Measurements from ENCODE around the gene C18orf63.

Gene C18orf63

DNA sequence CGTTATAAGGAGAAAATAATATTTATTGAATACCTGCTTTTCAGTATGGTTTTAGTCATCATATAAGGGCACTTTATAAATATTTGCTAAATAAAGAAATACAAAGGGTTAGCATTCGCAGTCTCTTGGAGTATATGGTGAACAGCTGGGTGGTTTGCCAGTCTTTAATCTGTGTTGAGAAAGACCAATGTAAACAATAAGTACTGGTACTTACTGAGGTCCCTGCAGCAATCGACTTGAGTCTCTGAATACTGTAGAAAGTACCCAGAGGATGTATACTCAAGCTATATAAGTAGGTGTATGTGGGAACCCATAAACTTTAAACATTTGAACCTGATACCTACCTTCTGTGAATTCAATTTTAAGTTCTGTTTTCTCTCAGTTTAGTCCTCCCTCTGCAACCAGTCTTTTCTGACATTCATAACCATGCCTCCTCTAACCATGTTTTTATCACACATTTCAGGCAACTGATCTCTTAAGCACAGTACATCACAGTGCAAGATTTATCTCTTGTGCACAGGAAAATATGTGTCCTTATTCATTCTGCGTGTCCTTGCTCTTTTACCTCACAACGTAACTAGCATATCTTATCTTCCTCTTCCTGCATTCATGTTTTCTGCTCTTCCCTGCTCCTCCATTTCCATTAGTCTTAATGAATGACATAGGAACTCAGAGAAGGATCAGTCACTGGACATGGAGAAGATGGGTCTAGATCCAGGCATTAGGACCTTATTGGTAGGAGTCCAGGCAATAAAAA, 21.7 kb downstream of the C18orf63 start:
- no peaks in the 10 kb centered on the region for H4K20me1 ChIP-seq
- no peaks in the 10 kb centered on the region for H3K36me3 ChIP-seq
- no peaks in the 10 kb centered on the region for H3K27me3 ChIP-seq
- peaks cover 11% of the 10 kb centered on the region for H3K4me1 ChIP-seq
- no peak overlapping the region for H3K27ac ChIP-seq
- TF ChIP-seq Cebpa-rat (IDR thresholded peaks at IDR 0.05), result no peak
- no peak overlapping the region for H3K9ac ChIP-seq
- H3K4me2 ChIP-seq, result no peak overlapping the region
- no peak overlapping the region for H3K4me3 ChIP-seq
- H3K9me3 ChIP-seq, result no peaks in the 10 kb centered on the region; the same call in 1 of the 2 replicates

DNA sequence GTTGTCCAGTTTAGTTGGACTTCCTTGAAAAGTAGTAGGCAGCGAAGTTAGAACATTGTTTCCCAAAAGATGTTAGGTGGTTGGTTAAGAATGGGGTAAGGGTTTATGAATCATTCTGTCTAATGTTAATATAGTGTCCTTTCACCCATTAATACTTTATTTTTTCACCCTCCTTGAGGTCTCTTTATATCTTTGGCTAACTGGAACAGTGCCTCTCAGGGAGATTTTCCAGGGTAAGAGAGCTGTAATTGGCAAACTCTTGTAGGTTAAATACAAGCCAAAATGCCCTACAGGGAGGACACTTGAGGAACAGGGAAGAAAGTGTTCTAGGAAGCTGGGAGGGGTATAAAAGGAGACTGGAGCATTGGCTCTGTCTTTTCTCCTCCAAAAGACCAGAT, 22.3 kb downstream of the C18orf63 start:
- Histone ChIP-seq H4K20me1 (no peaks in the 10 kb centered on the region), H3K36me3 (no peaks in the 10 kb centered on the region), H3K9ac (no peak overlapping the region), H3K4me2 (no peak overlapping the region), H3K9me3 (no peaks in the 10 kb centered on the region; the same call in 1 of the 2 replicates), H3K27me3 (no peaks in the 10 kb centered on the region), H3K4me1 (peaks cover 10% of the 10 kb centered on the region), H3K4me3 (no peak overlapping the region), H3K27ac (no peak overlapping the region)
- TF ChIP-seq Cebpa-rat (IDR thresholded peaks at IDR 0.05), result no peak

DNA sequence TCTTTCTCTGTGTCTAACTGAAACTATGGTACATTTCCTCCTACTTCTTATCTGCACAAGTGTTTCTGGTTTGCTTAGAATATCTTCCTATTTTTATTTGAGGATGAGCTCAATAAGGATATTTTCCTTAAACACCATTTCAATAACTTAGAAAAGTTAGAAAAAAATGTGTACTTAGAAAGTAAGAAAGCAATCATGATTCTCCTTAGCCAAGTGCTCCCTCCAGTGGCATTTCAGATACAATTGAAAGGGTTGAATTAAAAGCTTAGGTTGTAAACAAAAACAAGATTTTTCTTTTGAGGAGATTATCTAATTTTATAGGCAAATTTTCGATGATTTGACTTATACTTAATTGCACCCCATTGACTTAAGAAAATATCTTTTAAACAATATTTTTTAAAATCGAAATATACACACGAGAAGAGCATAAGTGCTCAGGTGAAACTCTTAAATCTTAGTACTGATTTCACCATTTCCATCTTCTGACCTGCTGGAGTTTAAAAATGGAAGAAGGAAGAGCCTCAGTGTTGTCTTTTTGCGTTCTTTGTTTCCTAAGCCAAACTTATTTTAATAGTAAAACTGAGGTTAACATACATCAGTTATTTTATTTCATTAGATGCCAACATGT, 26.9 kb downstream of the C18orf63 start:
- Histone ChIP-seq H3K36me3 (no peaks in the 10 kb centered on the region), H3K4me2 (no peak overlapping the region), H3K27ac (no peak overlapping the region), H3K9ac (no peak overlapping the region), H3K4me3 (no peak overlapping the region), H3K9me3 (no peaks in the 10 kb centered on the region), H3K4me1 (peaks cover 6% of the 10 kb centered on the region; the same call in 1 of the 2 replicates), H3K27me3 (no peaks in the 10 kb centered on the region), H4K20me1 (no peaks in the 10 kb centered on the region)
- TF ChIP-seq Cebpa-rat (IDR thresholded peaks at IDR 0.05), result no peak

DNA sequence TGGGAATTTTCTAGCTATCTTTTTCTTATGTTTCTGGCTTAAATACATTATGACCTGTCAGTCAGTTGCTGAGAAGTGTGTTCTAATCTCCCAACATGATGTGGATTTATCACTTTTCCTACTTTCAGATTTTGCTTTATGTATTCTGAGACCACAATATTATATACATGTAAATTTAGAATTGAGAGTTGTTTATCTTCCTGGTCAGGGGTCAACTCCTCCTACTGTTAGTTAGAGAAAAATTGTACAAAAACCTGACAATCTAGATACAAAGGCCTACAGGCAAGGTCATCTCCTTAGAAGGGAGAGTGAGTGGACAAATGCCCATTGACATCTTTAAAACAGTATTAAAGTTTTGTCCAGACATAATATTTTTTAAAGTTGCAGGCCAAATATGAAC, 30.6 kb downstream of the C18orf63 start:
- no peak overlapping the region for H3K4me3 ChIP-seq
- no peak for TF ChIP-seq Cebpa-rat (IDR thresholded peaks at IDR 0.05)
- H3K27me3 ChIP-seq, result no peaks in the 10 kb centered on the region
- peaks cover 12% of the 10 kb centered on the region for H3K4me1 ChIP-seq
- no peak overlapping the region for H3K9ac ChIP-seq
- no peaks in the 10 kb centered on the region for H3K36me3 ChIP-seq
- H3K9me3 ChIP-seq, result no peaks in the 10 kb centered on the region
- no peak overlapping the region for H3K4me2 ChIP-seq
- H3K27ac ChIP-seq, result no peak overlapping the region
- H4K20me1 ChIP-seq, result no peaks in the 10 kb centered on the region

DNA sequence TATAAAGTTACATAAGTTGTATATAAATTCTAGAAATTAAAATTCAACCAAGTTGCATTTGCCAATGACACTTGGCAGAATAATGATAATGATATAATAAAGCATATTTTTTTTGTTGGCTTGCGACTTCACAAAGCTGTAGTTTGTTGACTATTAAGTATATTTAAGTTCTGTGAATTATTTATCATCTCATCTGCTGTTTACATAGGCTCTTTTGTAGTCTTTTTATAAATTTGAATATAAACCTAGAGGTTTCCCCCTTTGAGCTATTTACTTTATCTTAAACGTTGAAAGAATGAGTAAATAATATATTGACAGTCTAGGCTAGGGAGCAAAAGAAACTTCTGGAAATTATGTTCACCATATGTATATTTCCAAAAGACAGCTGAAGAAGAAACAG, 32.9 kb downstream of the C18orf63 start:
- no peaks in the 10 kb centered on the region for H3K9me3 ChIP-seq
- no peak overlapping the region for H3K9ac ChIP-seq
- no peak overlapping the region for H3K4me3 ChIP-seq
- H3K4me1 ChIP-seq, result peaks cover 29% of the 10 kb centered on the region
- no peak overlapping the region for H3K4me2 ChIP-seq
- no peaks in the 10 kb centered on the region for H3K36me3 ChIP-seq
- TF ChIP-seq Cebpa-rat (IDR thresholded peaks at IDR 0.05), result no peak
- H3K27ac ChIP-seq, result no peak overlapping the region
- no peaks in the 10 kb centered on the region for H4K20me1 ChIP-seq
- no peaks in the 10 kb centered on the region for H3K27me3 ChIP-seq

DNA sequence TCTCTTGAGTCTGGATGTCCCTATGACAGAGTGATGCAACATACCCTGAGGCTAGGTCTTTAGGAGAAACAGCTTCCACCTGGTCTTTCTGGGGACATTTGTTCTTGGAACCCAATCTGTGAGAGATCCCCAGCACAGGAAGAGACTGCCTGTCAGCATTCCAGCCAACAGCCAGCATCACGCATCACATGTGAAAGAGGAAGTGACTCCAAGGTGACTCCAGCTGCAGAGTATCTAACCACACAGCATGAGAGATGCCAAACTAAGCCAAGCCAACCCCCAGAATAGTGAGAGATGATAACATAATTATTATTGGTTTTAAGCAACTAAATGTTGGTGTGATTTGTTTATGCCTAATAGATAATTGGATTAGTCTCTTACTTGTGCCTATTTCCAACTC, 35.7 kb downstream of the C18orf63 start:
- Histone ChIP-seq H3K4me3 (no peak overlapping the region), H3K27ac (peak overlapping the region; percentile 58), H3K9ac (no peak overlapping the region), H3K4me1 (peaks cover 57% of the 10 kb centered on the region), H3K9me3 (no peaks in the 10 kb centered on the region), H3K27me3 (no peaks in the 10 kb centered on the region), H3K36me3 (no peaks in the 10 kb centered on the region), H3K4me2 (peak overlapping the region; percentile 59), H4K20me1 (no peaks in the 10 kb centered on the region)
- no peak for TF ChIP-seq Cebpa-rat (IDR thresholded peaks at IDR 0.05)

DNA sequence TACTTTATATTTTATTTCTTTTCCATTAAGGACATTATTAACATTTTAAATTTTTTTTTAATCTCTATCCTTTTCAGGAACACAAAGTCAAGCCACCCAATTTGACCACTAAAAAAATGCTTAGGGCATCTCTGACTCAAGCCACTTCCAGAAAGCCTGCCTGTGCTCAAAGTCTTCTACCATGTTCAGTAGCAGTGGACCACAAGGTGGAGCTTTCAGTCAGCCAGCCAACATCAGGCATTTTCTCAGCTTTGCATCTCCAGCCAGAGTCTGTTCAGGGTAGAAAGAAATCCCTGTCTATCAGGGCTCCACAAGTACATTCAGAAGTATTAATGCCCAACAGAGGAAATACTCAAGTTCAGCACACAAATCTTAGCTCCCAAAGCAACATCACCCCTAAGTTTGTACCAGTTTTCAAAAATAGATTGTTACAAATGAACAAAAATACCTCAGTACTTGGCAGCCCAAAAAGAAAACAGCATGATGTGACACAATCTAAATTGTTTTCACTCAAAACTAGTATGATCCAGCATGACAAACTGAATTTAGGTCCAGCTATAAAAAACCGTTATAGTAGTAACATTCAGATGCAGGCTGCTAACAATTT, 37.6 kb downstream of the C18orf63 start:
- Histone ChIP-seq H4K20me1 (no peaks in the 10 kb centered on the region), H3K9ac (peak overlapping the region; percentile 65)
- no peak for TF ChIP-seq Cebpa-rat (IDR thresholded peaks at IDR 0.05)

DNA sequence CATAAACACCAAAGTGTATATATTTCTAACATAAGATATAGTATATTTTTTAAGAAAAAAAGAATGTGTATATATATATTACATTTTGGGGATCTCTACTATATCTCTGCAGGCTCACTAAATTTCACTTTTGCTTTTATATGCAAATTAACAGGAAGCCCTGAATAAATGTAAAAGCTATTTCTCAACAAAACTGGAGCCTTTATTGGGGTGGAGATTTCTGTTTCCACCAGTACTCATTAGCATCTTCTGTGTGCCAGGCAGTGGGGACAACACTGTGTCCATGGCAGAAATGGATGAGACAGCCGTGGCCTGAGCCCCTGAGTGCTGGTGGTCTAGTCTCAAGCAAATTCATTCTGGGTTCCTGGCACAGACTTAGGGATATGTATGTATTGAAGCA, 41.3 kb downstream of the C18orf63 start:
- H3K4me1 ChIP-seq, result peaks cover 54% of the 10 kb centered on the region
- peak overlapping the region; percentile 61 for H3K4me2 ChIP-seq
- no peaks in the 10 kb centered on the region for H3K27me3 ChIP-seq
- H3K9ac ChIP-seq, result no peak overlapping the region
- TF ChIP-seq Cebpa-rat (IDR thresholded peaks at IDR 0.05), result no peak
- no peaks in the 10 kb centered on the region for H3K36me3 ChIP-seq
- no peak overlapping the region for H3K4me3 ChIP-seq
- no peak overlapping the region for H3K27ac ChIP-seq
- H4K20me1 ChIP-seq, result no peaks in the 10 kb centered on the region
- H3K9me3 ChIP-seq, result no peaks in the 10 kb centered on the region

More for the DNA sequence above, 37.6 kb downstream of the C18orf63 start:
- no peaks in the 10 kb centered on the region for H3K36me3 ChIP-seq
- peaks cover 67% of the 10 kb centered on the region for H3K4me1 ChIP-seq
- H3K4me3 ChIP-seq, result no peak overlapping the region
- no peaks in the 10 kb centered on the region for H3K9me3 ChIP-seq
- peak overlapping the region; percentile 71 for H3K27ac ChIP-seq
- peak overlapping the region; percentile 60 for H3K4me2 ChIP-seq
- H3K27me3 ChIP-seq, result no peaks in the 10 kb centered on the region

DNA sequence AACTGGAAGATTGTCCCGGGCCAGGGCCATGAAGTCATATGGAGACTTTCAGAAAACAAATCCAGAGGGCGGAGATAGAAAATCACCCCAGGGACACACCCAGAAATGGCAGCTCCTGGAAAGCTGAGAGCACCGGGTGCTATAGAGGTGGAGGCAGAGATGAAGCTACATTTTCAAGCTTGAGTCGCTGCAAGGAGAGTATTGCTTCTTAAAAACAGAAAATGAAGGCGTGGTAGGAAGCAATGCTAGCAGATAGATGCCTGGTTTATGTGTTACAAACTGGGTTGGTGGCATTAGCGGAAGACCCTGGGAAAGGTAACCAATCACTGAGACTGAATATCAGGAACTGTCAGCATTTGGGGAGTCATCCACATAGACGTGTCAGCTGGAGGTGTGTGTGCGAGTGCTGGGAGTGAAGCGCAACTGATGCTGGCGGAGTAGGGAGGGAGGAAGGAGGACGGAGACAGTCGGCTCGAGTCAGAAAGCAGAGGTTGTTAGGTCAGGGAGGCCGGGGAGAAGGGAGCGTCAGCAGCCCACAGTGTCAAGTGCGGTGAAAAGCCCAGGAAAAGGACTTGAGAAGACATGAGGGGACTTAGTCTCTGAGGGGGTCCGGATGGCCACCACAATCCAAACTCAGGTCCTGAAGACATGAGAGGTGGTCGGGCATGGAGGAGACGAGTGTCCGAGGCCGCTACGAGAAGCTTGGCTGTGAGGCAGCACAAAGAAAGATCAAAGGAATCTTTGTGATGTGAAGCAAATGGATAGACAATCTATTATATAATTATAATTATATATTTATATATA, 45.4 kb downstream of the C18orf63 start:
- H3K36me3 ChIP-seq, result no peaks in the 10 kb centered on the region
- no peak overlapping the region for H3K27ac ChIP-seq
- no peak overlapping the region for H3K9ac ChIP-seq
- no peaks in the 10 kb centered on the region for H4K20me1 ChIP-seq
- no peak overlapping the region for H3K4me2 ChIP-seq
- TF ChIP-seq Cebpa-rat (IDR thresholded peaks at IDR 0.05), result no peak
- H3K9me3 ChIP-seq, result no peaks in the 10 kb centered on the region
- H3K4me1 ChIP-seq, result peaks cover 13% of the 10 kb centered on the region
- H3K4me3 ChIP-seq, result no peak overlapping the region
- no peaks in the 10 kb centered on the region for H3K27me3 ChIP-seq
